Retinal pigment epithelial cell (primary cell): ENCODE data around the gene NSFL1C.

Source experiments
- DNase-seq: peaks from one replicate; pipeline ENCODE4 v3.0.0-alpha.2; 2010; ENCODE audit warnings: low read depth
- H3K4me3 ChIP-seq: 2 replicates; pipeline ENCODE4 v1.5.1; 2011; ENCODE audit warnings: mild to moderate bottlenecking, low read length, control low read depth, moderate library complexity
- CTCF ChIP-seq: conservative IDR thresholded peaks from 2 replicates; pipeline ENCODE4 v1.5.1; 2011; ENCODE audit warnings: low read depth, low read length, control low read depth, inconsistent platforms

Gene NSFL1C

GRCh38 chr20:1484438-1485116 is 17.9 kb upstream of the NSFL1C start:
- no peak for TF ChIP-seq CTCF
- no peak for DNase-seq
- H3K4me3 ChIP-seq = no peak overlapping the region

- no peak for DNase-seq
- no peak for TF ChIP-seq CTCF
- no peak overlapping the region for H3K4me3 ChIP-seq
These were observed 13.4 kb upstream of the NSFL1C start for GRCh38 chr20:1479831-1480595.

- no peak for TF ChIP-seq CTCF
- no peak overlapping the region for H3K4me3 ChIP-seq
- no peak for DNase-seq
These were observed 11.9 kb upstream of the NSFL1C start for GRCh38 chr20:1478566-1478965.

GRCh38 chr20:1477896-1478490 is 11.3 kb upstream of the NSFL1C start:
- TF ChIP-seq CTCF = no peak
- no peak overlapping the region for H3K4me3 ChIP-seq
- DNase-seq = no peak

GRCh38 chr20:1474817-1475603 is 8.4 kb upstream of the NSFL1C start:
- TF ChIP-seq CTCF = no peak
- no peak for DNase-seq
- H3K4me3 ChIP-seq = no peak overlapping the region

DNA sequence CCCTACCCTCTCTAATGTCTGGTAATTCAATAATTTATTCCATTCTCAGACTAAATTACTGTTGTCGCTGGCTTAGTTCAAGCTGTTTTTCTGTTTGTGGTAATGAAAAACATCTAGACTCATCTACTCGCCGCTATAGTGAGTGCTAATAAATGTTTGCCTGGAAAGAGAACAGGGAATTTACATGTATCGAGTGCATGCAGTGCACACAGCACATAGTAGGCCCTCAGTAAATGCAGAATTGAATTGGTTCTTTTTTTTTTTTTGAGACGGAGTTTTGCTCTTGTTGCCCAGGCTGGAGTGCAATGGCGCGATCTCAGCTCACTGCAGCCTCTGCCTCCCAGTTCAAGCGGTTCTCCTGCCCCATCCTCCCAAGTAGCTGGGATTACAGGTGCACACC is 7.7 kb upstream of the NSFL1C start:
- no peak for DNase-seq
- TF ChIP-seq CTCF = no peak
- no peak overlapping the region for H3K4me3 ChIP-seq
